LNCaP clone FGC (cell line): ENCODE data around the gene ITPRIP.

Experiments used
- DNase-seq: peaks from one replicate; pipeline ENCODE4 v3.0.0-alpha.2; 2011; ENCODE audit warnings: low read depth
- H3K4me3 ChIP-seq: 2 replicates; pipeline ENCODE4 v1.5.1; 2011; ENCODE audit warnings: mild to moderate bottlenecking, low read depth, low read length, control low read depth
- CTCF ChIP-seq: IDR thresholded peaks from 2 replicates; pipeline ENCODE4 v1.5.1; 2012; ENCODE audit warnings: mild to moderate bottlenecking; ENCODE audit not compliant: control insufficient read depth, insufficient read depth; ENCODE audit errors: extremely low read depth

Gene ITPRIP

DNA sequence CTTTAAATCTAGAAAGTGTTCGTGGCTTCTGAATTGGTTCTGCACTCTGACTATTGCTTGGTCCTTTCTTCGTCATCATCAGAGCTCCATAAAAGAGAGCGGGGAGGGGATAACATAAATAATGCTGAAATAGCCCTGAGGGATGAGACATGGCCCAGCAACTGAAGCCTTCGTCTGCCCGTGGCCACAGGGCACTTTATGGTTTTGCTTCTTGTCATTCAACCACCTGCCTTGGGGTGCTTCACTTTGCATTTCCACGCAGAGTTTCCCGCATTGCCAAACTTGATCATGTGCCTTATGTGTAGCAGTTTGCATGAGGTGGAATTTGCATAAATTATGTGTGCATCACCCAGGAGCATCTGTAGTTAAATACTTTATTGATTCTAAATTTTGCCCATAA lies 53.4 kb downstream of the ITPRIP start:
- DNase-seq: no peak
- TF ChIP-seq CTCF: no peak
- no peak overlapping the region for H3K4me3 ChIP-seq

GRCh38 chr10:104281694-104282093 lies 56.6 kb downstream of the ITPRIP start:
- H3K4me3 ChIP-seq: no peak overlapping the region
- DNase-seq: no peak
- no peak for TF ChIP-seq CTCF

GRCh38 chr10:104279550-104280259 lies 58.6 kb downstream of the ITPRIP start:
- DNase-seq: no peak
- TF ChIP-seq CTCF: no peak
- no peak overlapping the region for H3K4me3 ChIP-seq

- no peak for TF ChIP-seq CTCF
- H3K4me3 ChIP-seq: peak overlapping the region; percentile 22
- DNase-seq: peak; percentile 99
Observed at GRCh38 chr10:104277785-104278184, 60.5 kb downstream of the ITPRIP start.

- DNase-seq: no peak
- TF ChIP-seq CTCF: no peak
- H3K4me3 ChIP-seq: no peak overlapping the region
Observed at GRCh38 chr10:104276192-104276591, 62.1 kb downstream of the ITPRIP start.

- no peak for DNase-seq
- no peak for TF ChIP-seq CTCF
- H3K4me3 ChIP-seq: no peak overlapping the region
Observed at GRCh38 chr10:104274762-104275721, 63.2 kb downstream of the ITPRIP start.
